ENCODE results near the gene PHLPP1. TPM values are rescaled to one million over a fixed set of nuclear protein-coding genes. Genes with fewer than 3 reads are reported as not detected.

Gene PHLPP1
- total RNA-seq, 5 donors from 2014 or later (not counting 1 experiment from before 2014, with no cell fraction given), result 6.9 to 11.5 (median 7.4) TPM

DNA sequence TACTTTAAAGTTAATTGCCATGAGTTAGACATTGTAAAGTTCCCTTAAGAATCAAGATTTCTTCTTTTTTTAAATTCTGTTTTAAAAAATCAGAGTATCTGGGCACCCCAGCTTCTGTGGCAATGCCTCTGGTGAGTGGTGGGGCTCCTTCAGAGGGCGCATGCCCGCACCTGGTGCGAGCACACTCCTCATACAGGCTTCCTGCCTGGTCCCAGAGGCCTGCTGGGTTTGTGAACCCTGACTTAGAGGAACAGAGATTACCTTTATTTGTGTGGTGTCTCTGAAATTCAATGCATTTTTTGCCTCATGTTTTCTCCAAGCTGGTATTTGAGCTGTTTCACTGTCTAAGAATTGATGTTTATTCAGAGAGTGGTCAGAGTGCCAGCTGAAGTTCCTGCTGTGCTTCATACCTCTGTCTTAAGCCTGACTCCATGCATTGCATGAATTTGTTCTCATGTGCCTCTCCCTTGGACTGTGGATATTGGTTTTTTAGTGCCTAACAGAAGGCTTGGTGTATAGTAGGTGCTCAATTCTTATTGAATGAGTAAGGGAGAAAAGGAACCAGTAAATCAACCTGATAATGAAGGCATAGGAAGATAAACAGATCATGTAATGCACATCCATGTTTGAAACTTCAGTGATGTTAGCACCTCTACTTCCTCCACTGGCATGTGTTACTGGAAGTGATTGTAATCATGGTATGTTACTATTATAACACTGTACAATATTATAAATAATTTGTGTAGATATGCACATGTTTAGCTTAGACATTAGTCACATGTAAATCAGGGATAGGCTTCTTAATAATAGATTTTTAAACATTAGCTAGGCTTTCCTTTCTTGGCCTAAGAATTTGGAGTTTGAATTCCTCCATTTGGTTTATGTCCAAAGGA, 29.0 kb downstream of the PHLPP1 start:
- Histone ChIP-seq H3K9me3 (no peaks in the 10 kb centered on the region), H3K27me3 (replicated peaks in 1 of 2; ENCODE audit: control insufficient read depth in 2 of 2, extremely low read depth in 1 of 2, insufficient read depth in 2 of 2, low read length in 1 of 2) (no peaks in the 10 kb centered on the region), H3K36me3 (ENCODE audit: control insufficient read depth in 2 of 2, extremely low read depth in 1 of 2, insufficient read depth in 1 of 2, low read length in 1 of 2) (no peaks in the 10 kb centered on the region), H3K4me1 (ENCODE audit: control insufficient read depth in 1 of 2, extremely low read depth in 1 of 2, insufficient read depth in 2 of 2, low read length in 2 of 2) (no peaks in the 10 kb centered on the region), H3K27ac (ENCODE audit: low read length) (no peak overlapping the region), H3K4me3 (ENCODE audit: control insufficient read depth in 1 of 2, extremely low read depth in 1 of 2, low read length in 1 of 2) (no peak overlapping the region)
- Mint-ChIP-seq H3K27me3 (no peaks in the 10 kb centered on the region), H3K4me1 (peaks cover 12 to 17% (median 16%) of the 10 kb centered on the region in 3 donors), H3K27ac (no peak overlapping the region), H3K4me3 (no peak overlapping the region), H3K36me3 (no peaks in the 10 kb centered on the region), H3K9me3 (no peaks in the 10 kb centered on the region)
- ChIA-PET CTCF (interaction anchor here in 1 of 2 donors (0.5 kb wide), 1 partner anchor 382 kb away, joined by 4 read pairs; no protein-coding TSS in a partner anchor), POLR2A (interaction anchor here in 1 of 2 donors (0.5 kb wide), 1 partner anchor 14 kb away, joined by 10 read pairs; no protein-coding TSS in a partner anchor)
- ATAC-seq (replicated peaks in 1 of 4) (no peak), DNase-seq (no peak)
- WGBS (ENCODE audit: insufficient coverage), result 80% methylated on average over 3 of the region's 3 CpGs

DNA sequence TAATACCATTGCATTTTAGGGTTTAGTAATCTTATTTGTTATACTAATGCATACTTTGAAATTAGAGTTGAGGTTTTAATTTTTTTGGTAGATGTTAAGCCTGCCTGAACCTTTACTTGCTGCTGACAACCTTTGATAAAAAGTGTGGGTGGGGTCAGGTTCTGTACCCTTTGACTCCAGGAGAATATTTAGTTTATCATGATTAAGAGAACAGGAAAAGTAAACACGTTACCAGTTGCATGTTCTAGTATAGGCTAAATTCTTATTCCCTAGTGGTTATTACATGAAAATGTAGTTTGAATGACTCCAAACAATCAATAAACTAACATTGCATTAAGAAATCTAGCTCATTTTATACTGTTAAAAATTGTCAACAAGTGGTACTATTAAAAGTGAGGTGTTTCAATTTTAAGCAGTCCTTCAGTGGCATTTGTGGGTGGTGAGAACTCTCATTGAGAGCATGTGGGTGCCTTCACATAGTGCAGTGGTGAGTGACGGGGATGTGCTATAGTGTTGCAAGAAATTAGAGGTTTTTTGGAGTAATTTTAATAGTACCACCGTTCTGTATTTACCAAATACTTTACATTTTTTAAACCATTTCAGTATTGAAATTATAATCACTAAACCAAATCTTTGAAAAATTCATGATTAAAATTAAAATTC, 29.9 kb downstream of the PHLPP1 start:
- Mint-ChIP-seq H3K4me1 (peaks cover 12 to 17% (median 16%) of the 10 kb centered on the region in 3 donors), H3K9me3 (no peaks in the 10 kb centered on the region), H3K36me3 (no peaks in the 10 kb centered on the region), H3K27ac (no peak overlapping the region), H3K27me3 (no peaks in the 10 kb centered on the region), H3K4me3 (no peak overlapping the region)
- no peaks in the 10 kb centered on the region for H3K9me3 ChIP-seq
- no peaks in the 10 kb centered on the region for H3K36me3 ChIP-seq (ENCODE audit: control insufficient read depth in 2 of 2, extremely low read depth in 1 of 2, insufficient read depth in 1 of 2, low read length in 1 of 2)
- POLR2A ChIA-PET, result no interaction called here
- DNase-seq (no peak), ATAC-seq (replicated peaks in 1 of 4) (no peak)
- no peak overlapping the region for H3K27ac ChIP-seq (ENCODE audit: low read length)
- CTCF ChIA-PET, result no interaction called here
- H3K4me1 ChIP-seq (ENCODE audit: control insufficient read depth in 1 of 2, extremely low read depth in 1 of 2, insufficient read depth in 2 of 2, low read length in 2 of 2), result no peaks in the 10 kb centered on the region
- WGBS (ENCODE audit: insufficient coverage), result no CpG with 5 or more reads among the region's 3 CpGs
- no peak overlapping the region for H3K4me3 ChIP-seq (ENCODE audit: control insufficient read depth in 1 of 2, extremely low read depth in 1 of 2, low read length in 1 of 2)
- no peaks in the 10 kb centered on the region for H3K27me3 ChIP-seq (replicated peaks in 1 of 2; ENCODE audit: control insufficient read depth in 2 of 2, extremely low read depth in 1 of 2, insufficient read depth in 2 of 2, low read length in 1 of 2)

DNA sequence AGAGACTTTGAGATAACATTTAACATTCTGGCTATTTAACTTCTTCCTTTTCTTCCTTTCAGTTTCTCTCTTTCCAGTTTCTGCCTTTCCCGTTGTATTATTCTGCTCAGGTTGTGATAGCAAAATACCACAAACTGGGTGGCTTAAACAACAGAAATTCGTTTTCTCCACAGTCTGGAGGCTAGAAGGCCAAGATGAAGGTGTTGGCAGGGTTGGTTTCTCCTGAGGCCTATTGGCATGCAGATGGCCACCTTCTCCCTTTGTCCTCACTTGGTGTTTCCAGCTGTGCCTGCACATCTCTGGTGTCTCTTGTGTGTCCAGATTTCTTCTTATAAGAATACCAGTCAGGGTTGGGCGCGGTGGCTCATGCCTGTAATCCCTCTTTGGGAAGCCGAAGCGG, 34.0 kb downstream of the PHLPP1 start:
- H3K27ac ChIP-seq (ENCODE audit: low read length), result no peak overlapping the region
- no peak overlapping the region for H3K4me3 ChIP-seq (ENCODE audit: control insufficient read depth in 1 of 2, extremely low read depth in 1 of 2, low read length in 1 of 2)
- ChIA-PET CTCF (no interaction called here), POLR2A (no interaction called here)
- DNase-seq, result no peak
- H3K4me3 Mint-ChIP-seq, result no peak overlapping the region
- peaks cover 4% of the 10 kb centered on the region for H3K36me3 Mint-ChIP-seq
- H3K36me3 ChIP-seq (ENCODE audit: control insufficient read depth in 2 of 2, extremely low read depth in 1 of 2, insufficient read depth in 1 of 2, low read length in 1 of 2), result no peaks in the 10 kb centered on the region
- no peaks in the 10 kb centered on the region for H3K9me3 Mint-ChIP-seq
- WGBS (ENCODE audit: insufficient coverage), result 100% methylated on average over 2 of the region's 6 CpGs
- H3K4me1 ChIP-seq (ENCODE audit: control insufficient read depth in 1 of 2, extremely low read depth in 1 of 2, insufficient read depth in 2 of 2, low read length in 2 of 2), result peaks cover 3 to 4% of the 10 kb centered on the region in 2 experiments
- no peaks in the 10 kb centered on the region for H3K9me3 ChIP-seq
- no peak for ATAC-seq (replicated peaks in 1 of 4)
- H3K4me1 Mint-ChIP-seq, result peaks cover 16 to 23% (median 16%) of the 10 kb centered on the region in 3 donors
- no peak overlapping the region for H3K27ac Mint-ChIP-seq
- H3K27me3 ChIP-seq (replicated peaks in 1 of 2; ENCODE audit: control insufficient read depth in 2 of 2, extremely low read depth in 1 of 2, insufficient read depth in 2 of 2, low read length in 1 of 2), result no peaks in the 10 kb centered on the region
- H3K27me3 Mint-ChIP-seq, result no peaks in the 10 kb centered on the region

DNA sequence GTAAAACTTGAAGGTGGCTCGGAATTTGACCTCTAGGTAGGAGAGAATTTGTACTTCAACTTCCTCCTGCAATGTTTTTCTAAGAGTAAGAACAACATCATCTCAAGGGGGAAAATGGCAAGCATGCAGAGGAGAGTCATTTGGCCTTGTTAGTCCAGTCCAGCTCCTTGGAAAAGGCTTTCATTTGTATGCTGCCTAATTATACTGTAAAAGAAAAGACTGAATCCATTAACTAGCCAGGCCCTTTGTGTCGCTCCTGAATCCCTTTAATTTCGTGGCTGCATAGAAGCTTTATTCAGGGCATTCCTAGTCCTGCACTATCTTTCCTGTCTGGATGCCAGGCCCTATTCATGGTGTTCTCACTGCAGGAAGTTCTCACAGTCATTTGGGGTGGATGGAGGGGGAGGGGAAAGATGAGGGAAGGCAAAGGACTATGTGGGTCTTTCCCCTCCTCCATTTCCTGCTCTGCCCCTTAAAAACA, 36.0 kb downstream of the PHLPP1 start:
- H3K36me3 Mint-ChIP-seq, result peaks cover 6% of the 10 kb centered on the region
- H3K4me3 Mint-ChIP-seq, result no peak overlapping the region
- Histone ChIP-seq H3K36me3 (ENCODE audit: control insufficient read depth in 2 of 2, extremely low read depth in 1 of 2, insufficient read depth in 1 of 2, low read length in 1 of 2) (peaks cover 0 to 3% of the 10 kb centered on the region in 2 donors), H3K27ac (ENCODE audit: low read length) (no peak overlapping the region), H3K9me3 (no peaks in the 10 kb centered on the region), H3K4me1 (ENCODE audit: control insufficient read depth in 1 of 2, extremely low read depth in 1 of 2, insufficient read depth in 2 of 2, low read length in 2 of 2) (peaks cover 3 to 4% of the 10 kb centered on the region in 2 experiments), H3K4me3 (ENCODE audit: control insufficient read depth in 1 of 2, extremely low read depth in 1 of 2, low read length in 1 of 2) (no peak overlapping the region), H3K27me3 (replicated peaks in 1 of 2; ENCODE audit: control insufficient read depth in 2 of 2, extremely low read depth in 1 of 2, insufficient read depth in 2 of 2, low read length in 1 of 2) (no peaks in the 10 kb centered on the region)
- no peaks in the 10 kb centered on the region for H3K27me3 Mint-ChIP-seq
- no peaks in the 10 kb centered on the region for H3K9me3 Mint-ChIP-seq
- DNase-seq (no peak), ATAC-seq (replicated peaks in 1 of 4) (no peak)
- peaks cover 9 to 20% (median 10%) of the 10 kb centered on the region in 3 donors for H3K4me1 Mint-ChIP-seq
- CTCF ChIA-PET, result interaction anchor here in 1 of 2 donors (0.7 kb wide), 1 partner anchor 8 kb away, joined by 3 read pairs; no protein-coding TSS in a partner anchor
- POLR2A ChIA-PET, result no interaction called here
- WGBS (ENCODE audit: insufficient coverage), result 75% methylated on average over 2 of the region's 3 CpGs
- H3K27ac Mint-ChIP-seq, result no peak overlapping the region

DNA sequence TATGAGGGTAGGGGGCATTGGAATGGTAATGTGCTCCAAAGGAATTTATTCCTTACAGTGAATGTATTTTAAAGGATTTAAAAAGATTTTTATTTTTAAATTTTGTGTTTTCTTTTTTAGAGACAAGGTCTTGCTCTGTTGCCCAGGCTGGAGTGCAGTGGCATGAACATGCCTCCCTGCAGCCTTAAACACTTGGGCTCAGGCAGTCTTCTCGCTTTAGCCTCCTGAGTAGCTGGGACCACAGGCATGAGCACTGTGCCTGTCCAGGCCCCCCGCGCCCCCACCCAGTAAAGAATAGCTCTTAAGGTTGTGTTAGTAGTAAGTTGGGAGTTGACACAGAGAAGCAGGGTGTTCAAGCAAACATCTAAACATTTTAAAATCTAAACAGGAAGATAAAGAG, 36.6 kb downstream of the PHLPP1 start:
- Histone ChIP-seq H3K4me3 (ENCODE audit: control insufficient read depth in 1 of 2, extremely low read depth in 1 of 2, low read length in 1 of 2) (no peak overlapping the region), H3K9me3 (no peaks in the 10 kb centered on the region), H3K36me3 (ENCODE audit: control insufficient read depth in 2 of 2, extremely low read depth in 1 of 2, insufficient read depth in 1 of 2, low read length in 1 of 2) (peaks cover 0 to 4% of the 10 kb centered on the region in 2 donors), H3K4me1 (ENCODE audit: control insufficient read depth in 1 of 2, extremely low read depth in 1 of 2, insufficient read depth in 2 of 2, low read length in 2 of 2) (peaks cover 3 to 4% of the 10 kb centered on the region in 2 experiments), H3K27ac (ENCODE audit: low read length) (no peak overlapping the region), H3K27me3 (replicated peaks in 1 of 2; ENCODE audit: control insufficient read depth in 2 of 2, extremely low read depth in 1 of 2, insufficient read depth in 2 of 2, low read length in 1 of 2) (no peaks in the 10 kb centered on the region)
- ATAC-seq (replicated peaks in 1 of 4) (no peak), DNase-seq (no peak)
- H3K27me3 Mint-ChIP-seq, result no peaks in the 10 kb centered on the region
- H3K27ac Mint-ChIP-seq, result no peak overlapping the region
- peaks cover 6% of the 10 kb centered on the region for H3K36me3 Mint-ChIP-seq
- H3K9me3 Mint-ChIP-seq, result no peaks in the 10 kb centered on the region
- ChIA-PET CTCF (interaction anchor here in 1 of 2 donors (0.7 kb wide), 1 partner anchor 9 kb away, joined by 3 read pairs; no protein-coding TSS in a partner anchor), POLR2A (no interaction called here)
- H3K4me3 Mint-ChIP-seq, result no peak overlapping the region
- 100% methylated on average over 1 of the region's 3 CpGs for WGBS (ENCODE audit: insufficient coverage)
- peaks cover 9 to 20% (median 10%) of the 10 kb centered on the region in 3 donors for H3K4me1 Mint-ChIP-seq

DNA sequence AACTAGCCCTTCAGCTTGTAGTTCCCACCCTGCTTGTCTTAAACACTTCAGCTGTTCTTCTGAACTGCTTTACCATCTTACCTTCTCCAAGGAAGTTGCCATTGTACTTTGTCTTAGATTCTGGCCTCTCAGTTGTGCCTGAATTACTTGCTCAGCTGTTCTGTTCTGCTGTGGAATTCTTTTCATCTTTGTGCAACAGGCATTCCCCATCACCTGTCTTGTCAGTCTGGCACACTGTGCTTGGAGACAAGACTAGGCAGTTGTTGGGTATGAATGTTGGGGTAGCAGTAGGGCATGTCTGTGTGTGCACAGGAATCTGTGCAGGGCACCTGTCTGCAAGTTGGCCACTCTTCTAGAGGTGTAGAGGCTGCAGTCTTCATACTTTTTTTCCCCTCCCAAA, 38.7 kb downstream of the PHLPP1 start:
- Histone ChIP-seq H3K9me3 (no peaks in the 10 kb centered on the region), H3K36me3 (ENCODE audit: control insufficient read depth in 2 of 2, extremely low read depth in 1 of 2, insufficient read depth in 1 of 2, low read length in 1 of 2) (peaks cover 0 to 4% of the 10 kb centered on the region in 2 donors), H3K27me3 (replicated peaks in 1 of 2; ENCODE audit: control insufficient read depth in 2 of 2, extremely low read depth in 1 of 2, insufficient read depth in 2 of 2, low read length in 1 of 2) (no peaks in the 10 kb centered on the region), H3K27ac (ENCODE audit: low read length) (no peak overlapping the region), H3K4me3 (ENCODE audit: control insufficient read depth in 1 of 2, extremely low read depth in 1 of 2, low read length in 1 of 2) (no peak overlapping the region), H3K4me1 (ENCODE audit: control insufficient read depth in 1 of 2, extremely low read depth in 1 of 2, insufficient read depth in 2 of 2, low read length in 2 of 2) (peaks cover 3 to 4% of the 10 kb centered on the region in 2 experiments)
- CTCF ChIA-PET, result interaction anchor here in 1 of 2 donors (0.6 kb wide), 1 partner anchor 253 kb away, joined by 3 read pairs; no protein-coding TSS in a partner anchor
- POLR2A ChIA-PET, result no interaction called here
- H3K9me3 Mint-ChIP-seq, result no peaks in the 10 kb centered on the region
- H3K36me3 Mint-ChIP-seq, result peaks cover 6% of the 10 kb centered on the region
- peaks cover 9 to 15% (median 10%) of the 10 kb centered on the region in 3 donors for H3K4me1 Mint-ChIP-seq
- H3K27me3 Mint-ChIP-seq, result no peaks in the 10 kb centered on the region
- no peak overlapping the region for H3K4me3 Mint-ChIP-seq
- DNase-seq (no peak), ATAC-seq (replicated peaks in 1 of 4) (no peak)
- no peak overlapping the region for H3K27ac Mint-ChIP-seq
